ENCODE data around the gene KCNQ5.

Gene KCNQ5

DNA sequence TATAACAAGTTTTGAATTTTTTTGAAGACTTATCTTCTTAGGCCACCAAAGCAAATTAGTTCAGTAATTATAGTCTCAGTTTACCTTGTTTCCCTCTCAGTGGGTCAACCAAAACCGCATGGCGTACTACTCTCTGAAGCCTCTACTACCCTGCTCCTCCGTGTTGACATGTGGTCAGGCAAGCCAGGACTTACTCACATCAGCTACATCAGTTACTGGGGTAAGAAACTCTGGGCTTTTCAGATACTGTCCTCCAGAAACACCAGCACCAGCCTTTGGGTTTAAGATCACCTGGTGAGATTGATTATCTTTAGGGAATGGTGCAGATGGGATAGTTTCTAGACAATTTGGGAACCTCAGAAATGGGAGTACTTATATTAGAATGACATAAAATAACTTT, 55.1 kb downstream of the KCNQ5 start:
- DNase-seq (ENCODE audit: low read depth) = no peak

- no peak for DNase-seq (ENCODE audit: low read depth)
Measured at GRCh38 chr6:72677740-72678139, 55.9 kb downstream of the KCNQ5 start.

DNA sequence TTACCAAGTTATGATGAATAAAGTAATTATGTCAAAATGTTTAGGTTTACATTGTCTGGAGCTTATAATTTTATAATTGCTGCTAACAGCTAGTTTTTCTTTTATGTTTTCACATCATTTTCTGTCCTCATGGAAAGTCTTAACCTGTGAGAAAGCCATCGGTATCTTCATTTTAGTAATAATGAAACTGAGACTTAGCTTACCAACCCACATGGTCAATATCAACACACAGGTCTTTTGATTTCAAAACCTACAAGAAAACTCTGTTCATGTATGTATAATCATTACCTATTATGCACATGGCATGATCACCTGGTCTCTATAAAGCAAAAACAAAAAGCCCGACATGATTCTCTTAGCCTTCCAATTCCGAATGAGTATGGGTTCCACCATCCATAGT, 61.9 kb downstream of the KCNQ5 start:
- no peak for DNase-seq (ENCODE audit: low read depth)

- no peak for DNase-seq (ENCODE audit: low read depth)
Measured at GRCh38 chr6:72689107-72689954, 67.5 kb downstream of the KCNQ5 start.

DNA sequence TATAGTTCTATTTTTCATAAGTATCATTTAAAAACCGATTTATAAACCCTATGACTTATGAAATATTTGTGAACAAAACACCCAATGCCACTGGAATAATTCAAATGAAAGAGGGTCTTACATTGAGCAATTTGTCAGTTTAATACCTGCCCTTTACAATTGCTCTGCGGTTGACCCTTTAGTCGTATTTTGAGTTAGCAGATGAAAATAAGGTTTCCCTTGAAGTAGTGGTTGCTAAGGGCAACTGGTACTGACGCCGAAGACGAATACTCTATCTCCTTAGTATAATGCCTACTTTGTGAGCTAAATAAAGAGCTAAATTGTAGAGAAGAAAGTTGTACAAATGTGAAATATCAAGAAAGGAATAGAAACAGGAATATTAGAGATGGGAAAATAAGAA, 69.4 kb downstream of the KCNQ5 start:
- no peak for DNase-seq (ENCODE audit: low read depth)

GRCh38 chr6:72696055-72696454, 74.2 kb downstream of the KCNQ5 start:
- no peak for DNase-seq (ENCODE audit: low read depth)

DNA sequence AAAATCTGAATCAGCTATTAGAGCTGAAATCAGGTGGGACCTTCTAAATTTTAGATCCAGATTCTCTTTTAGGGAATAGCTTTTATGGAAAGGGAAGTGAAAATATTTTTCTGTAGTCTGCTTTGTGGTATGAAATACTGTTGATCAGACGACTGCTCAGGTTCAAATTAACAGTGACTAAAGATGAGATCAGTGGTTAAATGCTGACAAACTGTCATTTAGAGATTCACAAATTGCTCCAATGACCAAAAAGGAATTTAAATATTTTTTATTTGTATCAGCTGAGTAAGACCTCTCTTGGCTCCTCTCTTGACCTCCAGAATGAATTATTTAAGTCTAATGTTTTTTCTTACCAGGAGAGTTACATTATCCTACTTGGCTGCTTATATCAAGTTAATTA, 77.3 kb downstream of the KCNQ5 start:
- DNase-seq (ENCODE audit: low read depth) = no peak

- no peak for DNase-seq (ENCODE audit: low read depth)
Measured at GRCh38 chr6:72702421-72702820, 80.6 kb downstream of the KCNQ5 start.

- no peak for DNase-seq (ENCODE audit: low read depth)
Measured at GRCh38 chr6:72703093-72703492, 81.2 kb downstream of the KCNQ5 start.

DNA sequence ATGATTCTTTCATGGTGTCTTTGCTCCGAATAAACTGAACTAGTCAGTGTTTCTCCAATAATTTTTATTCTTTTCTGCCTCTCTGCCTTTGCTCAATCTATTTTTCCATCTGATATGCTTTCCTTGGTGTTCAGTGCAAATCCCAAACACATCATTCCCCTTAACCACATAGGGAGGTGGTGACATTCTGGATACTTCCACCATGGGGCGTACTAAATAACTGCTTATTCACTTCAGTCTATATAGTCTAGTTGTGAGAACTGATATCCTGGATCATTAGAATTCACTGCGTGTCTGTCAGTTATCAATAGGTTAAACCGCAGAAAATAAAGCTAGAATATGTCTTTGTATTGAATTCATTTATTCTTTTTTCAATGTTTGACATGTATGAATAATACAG, 83.1 kb downstream of the KCNQ5 start:
- no peak for DNase-seq (ENCODE audit: low read depth)

DNA sequence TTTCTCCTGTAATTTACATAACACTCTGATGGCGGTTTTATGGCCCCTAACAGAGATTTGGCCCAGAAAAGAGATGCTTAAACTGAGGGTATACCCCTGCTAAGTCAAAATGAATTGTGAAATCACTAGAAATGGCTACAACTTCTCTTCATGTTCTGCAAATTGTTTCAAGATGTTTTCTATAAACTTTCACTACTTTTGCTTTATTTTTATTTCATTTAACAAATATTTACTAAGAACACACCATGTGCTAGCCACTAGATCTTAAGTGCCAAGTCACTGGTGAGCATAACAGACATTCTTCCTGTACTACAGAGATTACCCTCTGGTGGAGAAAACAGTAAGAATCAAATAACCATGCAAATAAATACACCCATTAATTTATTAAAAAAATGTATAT, 87.6 kb downstream of the KCNQ5 start:
- no peak for DNase-seq (ENCODE audit: low read depth)

DNA sequence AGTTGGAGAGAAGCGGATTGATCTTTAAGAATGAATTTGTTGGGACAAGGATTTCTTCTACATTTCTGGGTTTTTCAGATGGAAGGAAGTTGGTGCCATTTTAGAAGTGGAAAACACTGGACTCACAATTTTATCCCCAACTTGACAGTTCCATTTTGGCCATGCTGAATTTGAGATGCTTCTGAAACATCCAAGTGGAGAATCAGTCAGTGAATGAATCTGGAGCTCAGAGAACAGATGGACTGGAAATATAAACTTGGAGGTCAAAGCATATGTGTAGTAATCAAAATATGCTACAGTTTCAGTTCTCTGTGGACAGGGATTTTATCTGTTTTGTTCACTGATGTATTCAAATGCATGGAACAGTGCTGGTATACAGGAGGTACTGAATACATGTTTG, 89.9 kb downstream of the KCNQ5 start:
- DNase-seq (ENCODE audit: low read depth) = no peak

DNA sequence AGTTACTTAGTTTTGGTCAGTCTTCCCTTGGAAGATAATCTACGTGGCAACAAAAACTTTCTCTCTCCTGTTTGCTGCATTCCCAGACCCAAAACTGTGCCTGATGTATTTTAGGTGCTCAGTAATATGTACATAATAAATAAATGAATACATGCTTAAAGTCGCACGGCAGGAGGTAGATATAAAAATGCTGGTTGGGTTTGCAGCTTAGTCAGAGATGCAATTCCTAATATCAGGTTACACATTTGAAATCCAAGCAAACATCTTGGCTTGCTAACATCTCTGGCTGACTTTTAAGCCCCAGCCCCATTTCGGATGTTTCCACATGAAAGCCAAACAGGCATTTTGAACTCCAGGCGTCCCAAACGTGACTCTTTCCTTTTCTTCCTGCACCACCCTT, 91.0 kb downstream of the KCNQ5 start:
- DNase-seq (ENCODE audit: low read depth) = no peak

GRCh38 chr6:72715119-72715518, 93.3 kb downstream of the KCNQ5 start:
- DNase-seq (ENCODE audit: low read depth) = no peak

GRCh38 chr6:72716916-72717315, 95.1 kb downstream of the KCNQ5 start:
- DNase-seq (ENCODE audit: low read depth) = no peak

GRCh38 chr6:72720464-72720863, 98.6 kb downstream of the KCNQ5 start:
- DNase-seq (ENCODE audit: low read depth) = no peak

DNA sequence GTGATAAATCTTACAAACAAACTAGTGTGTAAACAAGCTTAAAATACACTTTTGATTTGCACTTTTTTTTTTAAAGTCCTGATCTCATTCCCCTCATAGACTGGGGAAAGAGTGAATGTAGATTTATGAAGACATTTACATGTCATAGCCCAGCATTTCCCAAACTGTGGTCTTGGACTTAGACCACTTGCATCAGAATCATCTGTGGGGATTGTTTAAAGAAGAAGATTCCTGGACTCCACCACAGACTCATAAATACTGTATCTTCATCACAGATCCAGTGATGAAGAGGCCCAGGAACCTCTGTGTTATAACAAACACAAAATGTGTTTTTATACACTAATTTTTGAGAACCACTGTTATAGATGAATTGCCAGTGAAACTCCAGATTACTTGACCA, 99.5 kb downstream of the KCNQ5 start:
- DNase-seq (ENCODE audit: low read depth) = no peak

DNA sequence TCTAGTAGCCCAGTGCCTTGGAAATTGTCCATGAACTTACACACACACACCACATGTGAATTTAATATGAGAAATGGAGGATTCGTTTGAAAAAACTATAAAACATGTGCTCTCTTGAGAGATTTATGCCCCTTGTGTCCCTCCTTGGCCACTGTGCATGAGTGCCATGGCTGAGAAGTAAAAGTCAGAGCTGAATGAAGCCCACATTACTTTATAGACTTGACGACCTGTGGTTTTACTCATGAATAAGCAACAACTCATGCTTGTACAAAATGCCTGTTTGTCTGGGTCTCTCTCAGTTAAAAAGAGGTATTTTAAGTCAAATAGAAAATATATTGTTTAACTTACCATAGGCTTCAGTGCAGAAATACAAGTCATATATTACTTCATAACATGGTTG, 102.7 kb downstream of the KCNQ5 start:
- DNase-seq (ENCODE audit: low read depth) = no peak

DNA sequence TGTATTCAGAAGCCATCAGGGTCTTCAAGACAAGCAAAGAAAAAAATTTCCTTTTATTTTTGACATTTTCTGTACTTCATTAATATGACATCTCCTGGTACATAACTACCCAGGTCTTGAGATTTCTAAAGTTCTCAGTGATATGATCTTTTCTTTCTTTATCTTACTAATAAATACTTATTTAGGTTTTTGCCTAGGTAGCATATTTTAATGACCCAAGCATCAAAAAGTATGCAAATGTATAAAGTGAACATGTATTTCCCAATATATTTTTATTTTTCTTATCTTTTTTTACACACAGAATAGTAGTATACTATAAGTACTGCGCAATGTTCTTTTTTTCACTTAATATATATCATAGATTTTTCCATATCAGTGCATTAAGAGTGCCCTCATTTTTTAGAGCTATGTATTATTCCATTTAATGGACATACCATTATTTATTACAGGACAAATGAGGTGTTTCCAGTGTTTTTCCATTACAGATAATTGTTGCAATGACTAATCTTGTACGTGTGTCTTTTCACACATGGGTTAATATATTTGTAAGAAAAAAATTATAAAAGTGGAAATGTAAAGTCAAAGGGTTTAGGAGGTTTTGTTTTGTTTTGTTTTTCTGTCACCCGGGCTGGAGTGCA, 107.0 kb downstream of the KCNQ5 start:
- no peak for DNase-seq (ENCODE audit: low read depth)

DNA sequence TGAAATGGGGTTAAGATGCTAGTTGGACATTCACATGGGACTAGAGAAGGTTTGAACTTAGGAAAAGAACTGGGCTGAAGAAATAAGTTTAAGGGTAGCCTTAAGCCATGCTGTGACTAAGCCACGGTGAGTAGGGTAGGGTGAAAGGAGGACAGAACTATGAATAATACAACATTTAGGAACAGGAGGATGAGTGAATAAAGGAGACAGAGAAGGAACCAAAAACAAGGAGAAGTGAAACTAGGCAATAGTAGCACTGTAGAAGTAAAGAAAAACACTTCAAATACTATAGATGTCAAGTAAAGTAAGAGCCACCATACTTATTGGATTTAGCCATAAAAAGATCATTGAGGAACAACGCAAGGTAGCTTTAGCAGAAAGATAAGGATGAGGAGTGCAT, 111.2 kb downstream of the KCNQ5 start:
- no peak for DNase-seq (ENCODE audit: low read depth)

GRCh38 chr6:72738091-72738490, 116.2 kb downstream of the KCNQ5 start:
- no peak for DNase-seq (ENCODE audit: low read depth)

DNA sequence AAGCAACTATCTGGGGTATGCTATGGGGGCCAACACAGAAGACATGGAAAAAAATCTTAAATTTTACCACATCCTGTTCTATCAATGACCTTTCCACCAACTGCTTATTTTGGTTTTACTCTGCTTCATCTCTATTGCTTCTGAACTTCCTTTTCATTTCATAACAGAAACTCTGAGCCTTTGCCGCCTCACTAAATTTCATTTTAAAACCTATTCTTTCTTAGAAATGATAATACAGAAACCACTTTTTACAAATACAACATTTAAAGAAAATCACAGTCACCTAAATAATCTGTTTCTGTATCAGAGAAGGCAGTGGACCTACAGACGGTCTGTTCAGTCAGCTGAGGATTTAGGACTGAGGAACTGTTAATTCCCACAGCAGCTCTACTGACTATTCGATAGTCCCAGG, 117.5 kb downstream of the KCNQ5 start:
- no peak for DNase-seq (ENCODE audit: low read depth)

DNA sequence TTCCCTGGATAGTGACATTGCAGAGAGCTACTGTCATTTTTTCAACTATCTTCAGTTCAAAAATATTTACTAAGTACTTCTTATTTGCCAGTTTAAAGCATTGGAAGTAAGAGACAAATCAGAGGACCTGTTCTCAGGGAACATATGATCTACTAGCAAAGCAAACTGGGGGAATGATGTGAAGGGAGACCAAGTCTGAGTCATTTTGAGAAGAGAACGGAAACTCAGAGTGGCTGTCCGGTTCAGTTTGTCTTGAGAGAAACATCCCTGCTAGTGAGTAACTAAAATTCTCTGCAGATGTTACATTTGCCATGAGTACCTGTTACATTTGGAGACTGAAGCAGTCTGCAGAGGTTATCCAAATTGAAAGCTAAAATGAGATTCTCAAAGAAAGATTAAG, 118.3 kb downstream of the KCNQ5 start:
- no peak for DNase-seq (ENCODE audit: low read depth)

DNA sequence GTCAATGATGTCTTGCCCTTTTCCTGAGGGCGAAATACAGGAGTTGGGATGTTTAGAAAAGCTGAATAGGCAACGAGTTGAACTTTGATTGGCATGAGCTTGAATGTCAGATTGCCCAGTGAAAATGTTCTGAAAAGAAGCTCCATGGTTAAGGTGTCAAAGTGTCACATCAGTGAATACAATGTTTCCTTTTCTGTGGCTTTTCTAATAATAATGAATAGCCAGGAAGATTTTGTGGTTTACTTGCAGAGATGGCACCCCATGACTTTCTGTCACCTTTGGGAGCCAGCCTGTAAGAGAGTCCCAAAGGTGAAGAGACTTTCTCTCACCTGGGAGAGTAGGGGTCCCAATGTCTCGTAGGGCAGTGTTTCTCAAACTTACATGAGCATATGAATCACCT, 119.2 kb downstream of the KCNQ5 start:
- no peak for DNase-seq (ENCODE audit: low read depth)
